ENCODE results near the gene SUPT20HL2.
"Not testable (repeated sequence)": the region's sequence is repeated elsewhere in the genome, so short reads cannot be mapped to it uniquely, and the experiment has no call there.

Gene SUPT20HL2

DNA sequence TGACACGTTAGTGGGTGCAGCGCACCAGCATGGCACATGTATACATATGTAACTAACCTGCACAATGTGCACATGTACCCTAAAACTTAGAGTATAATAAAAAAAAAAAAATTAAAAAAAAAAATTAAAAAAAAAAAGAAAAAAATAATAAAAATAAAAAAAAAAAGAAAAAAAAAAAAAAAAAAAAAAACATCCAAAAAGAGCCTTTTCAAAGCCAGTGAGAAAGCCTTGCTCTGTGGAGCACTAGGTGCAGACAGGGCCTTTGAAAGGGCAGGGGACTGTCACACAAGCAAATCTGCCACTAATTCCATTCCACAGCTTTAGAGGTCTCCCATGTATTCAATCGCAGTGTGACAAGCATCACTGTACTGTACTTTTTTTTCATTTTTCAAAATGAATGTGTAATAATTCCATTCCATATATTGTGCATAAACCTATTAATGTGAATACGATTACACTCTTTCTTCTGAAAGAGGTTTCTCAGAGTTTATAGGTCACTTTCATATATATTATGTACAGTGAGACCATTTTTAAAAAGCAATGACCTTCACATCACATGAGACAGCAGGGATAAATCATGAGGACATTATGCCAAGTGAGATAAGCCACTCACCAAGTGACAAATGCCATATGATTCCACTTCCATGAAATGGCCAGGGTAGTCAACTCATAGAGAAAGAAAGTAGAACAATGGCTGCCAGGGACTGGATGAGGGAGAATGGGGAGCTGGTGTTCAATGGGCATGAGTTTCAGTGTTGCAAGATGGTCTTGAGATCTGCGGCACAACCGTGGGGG, 4.1 kb downstream of the SUPT20HL2 start:
- not testable (repeated sequence) for DNase-seq (ENCODE audit: low read depth)

DNA sequence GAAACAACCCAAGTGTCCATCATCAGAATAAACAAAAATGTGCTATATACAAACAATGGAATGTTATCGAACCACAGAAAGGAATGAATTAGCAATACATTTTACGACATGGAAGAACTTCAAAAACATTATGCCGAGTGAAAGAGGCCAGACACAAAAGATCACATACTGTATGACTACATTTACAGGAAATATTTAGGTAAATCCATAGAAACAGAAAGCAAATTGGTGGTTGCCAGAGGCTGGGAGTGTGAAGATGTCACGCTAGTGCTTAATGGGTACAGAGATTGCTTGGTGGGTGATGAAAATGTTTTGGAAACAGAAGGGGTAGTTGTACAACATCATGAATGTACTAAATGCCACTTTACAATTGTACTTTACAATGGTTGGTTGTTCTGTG, 5.1 kb downstream of the SUPT20HL2 start:
- DNase-seq (ENCODE audit: low read depth) = not testable (repeated sequence)

GRCh38 chrX:24306440-24306839, 7.4 kb downstream of the SUPT20HL2 start:
- no peak for DNase-seq (ENCODE audit: low read depth)

GRCh38 chrX:24305905-24306304, 8.0 kb downstream of the SUPT20HL2 start:
- no peak for DNase-seq (ENCODE audit: low read depth)

DNA sequence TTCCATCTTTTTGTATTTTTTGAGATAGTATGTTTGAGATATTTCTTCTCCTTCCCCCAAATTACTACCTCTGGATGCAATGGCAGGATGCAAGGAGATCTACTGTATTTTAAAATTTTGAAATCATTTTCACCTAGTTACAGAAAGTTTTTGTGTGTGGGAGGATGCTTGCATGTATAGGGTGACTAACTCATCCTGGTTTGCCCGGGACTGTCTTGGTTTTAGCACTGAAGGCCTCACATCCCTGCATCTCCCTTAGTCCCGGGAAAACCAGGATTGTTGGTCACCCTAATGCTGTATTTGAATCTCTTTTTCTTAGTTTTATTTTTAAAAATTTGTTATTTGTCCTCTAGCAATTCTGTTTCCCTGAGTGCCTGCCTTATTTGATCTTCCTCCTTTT, 12.1 kb downstream of the SUPT20HL2 start:
- no peak for DNase-seq (ENCODE audit: low read depth)

DNA sequence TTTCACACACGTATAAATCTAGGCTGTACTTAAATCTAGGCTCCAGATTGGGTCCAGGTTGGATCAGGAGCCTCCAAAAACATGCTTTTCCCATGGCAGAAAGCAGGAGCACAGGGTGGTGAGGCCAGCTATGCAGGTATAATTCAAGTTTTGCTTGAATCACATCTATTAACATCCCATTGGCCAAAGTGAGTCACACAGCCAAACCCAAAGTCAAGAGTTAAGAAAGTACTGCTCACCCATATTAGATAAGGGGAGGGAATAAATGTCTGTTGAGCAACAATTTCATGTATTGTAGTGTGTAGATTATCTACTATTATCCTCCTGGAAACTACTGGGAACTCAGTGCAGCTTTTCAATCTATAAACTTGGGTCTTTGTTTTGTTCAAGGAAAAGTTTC, 12.8 kb downstream of the SUPT20HL2 start:
- DNase-seq (ENCODE audit: low read depth) = no peak

DNA sequence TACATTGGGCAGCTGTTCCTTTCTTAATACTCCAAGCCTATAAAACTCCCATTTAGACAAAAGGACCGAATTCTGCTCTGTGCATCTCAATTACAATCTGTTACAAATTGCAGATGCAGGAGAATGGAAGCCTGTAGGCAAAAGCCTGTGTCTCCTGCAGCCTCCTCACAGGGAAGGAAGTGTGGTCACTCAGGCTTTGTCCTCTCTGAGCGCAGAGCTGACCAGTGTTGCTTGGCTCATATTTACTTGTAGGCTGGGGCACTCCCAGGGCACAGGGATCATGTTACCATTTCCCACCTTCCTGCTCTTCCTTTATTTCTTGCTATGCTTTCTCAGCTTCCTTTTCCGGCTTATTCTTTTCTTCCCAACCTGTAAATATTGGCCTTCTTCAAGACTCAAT, 15.7 kb downstream of the SUPT20HL2 start:
- DNase-seq (ENCODE audit: low read depth) = no peak

- DNase-seq (ENCODE audit: low read depth) = no peak
Measured at GRCh38 chrX:24294619-24295018, 19.2 kb downstream of the SUPT20HL2 start.

DNA sequence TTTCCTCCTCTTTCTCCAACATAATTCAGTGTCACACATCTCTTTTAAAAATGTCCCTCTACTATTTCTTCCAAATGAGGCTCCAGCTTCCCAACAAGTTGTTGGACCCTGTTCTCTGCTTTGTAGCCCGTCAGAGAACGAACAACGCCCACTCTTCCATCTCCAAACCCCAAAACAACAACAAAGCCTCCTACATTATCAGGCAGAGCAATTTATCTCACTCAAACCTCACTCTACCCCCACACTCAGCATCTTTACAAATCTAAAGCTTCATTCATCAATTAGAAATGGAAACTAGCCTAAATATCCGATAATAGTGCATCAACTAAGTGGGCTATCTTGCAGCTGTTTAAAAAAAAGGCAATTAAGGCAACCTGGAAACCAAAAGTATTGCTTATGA, 20.5 kb downstream of the SUPT20HL2 start:
- DNase-seq (ENCODE audit: low read depth) = no peak

DNA sequence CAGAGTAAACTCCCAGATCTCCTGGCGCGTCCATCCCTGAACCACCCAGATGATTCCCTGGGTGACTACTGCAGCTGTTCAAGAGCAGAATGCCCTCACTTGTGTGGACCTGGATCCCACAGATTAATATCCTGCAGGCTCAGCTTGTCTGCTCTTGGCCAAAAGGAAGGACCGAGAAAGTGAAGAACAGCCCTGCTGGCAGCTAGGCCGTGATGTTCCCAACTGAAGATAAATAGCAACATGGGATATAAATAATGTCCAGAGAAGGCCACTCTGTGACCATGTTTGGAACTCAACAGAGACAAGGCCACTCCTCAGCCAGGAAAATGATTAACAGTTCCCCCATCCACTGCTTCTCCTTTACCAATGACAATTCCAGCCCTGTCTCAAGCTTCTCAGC, 21.5 kb downstream of the SUPT20HL2 start:
- DNase-seq (ENCODE audit: low read depth) = no peak

GRCh38 chrX:24285082-24285481, 28.8 kb downstream of the SUPT20HL2 start:
- DNase-seq (ENCODE audit: low read depth) = no peak

DNA sequence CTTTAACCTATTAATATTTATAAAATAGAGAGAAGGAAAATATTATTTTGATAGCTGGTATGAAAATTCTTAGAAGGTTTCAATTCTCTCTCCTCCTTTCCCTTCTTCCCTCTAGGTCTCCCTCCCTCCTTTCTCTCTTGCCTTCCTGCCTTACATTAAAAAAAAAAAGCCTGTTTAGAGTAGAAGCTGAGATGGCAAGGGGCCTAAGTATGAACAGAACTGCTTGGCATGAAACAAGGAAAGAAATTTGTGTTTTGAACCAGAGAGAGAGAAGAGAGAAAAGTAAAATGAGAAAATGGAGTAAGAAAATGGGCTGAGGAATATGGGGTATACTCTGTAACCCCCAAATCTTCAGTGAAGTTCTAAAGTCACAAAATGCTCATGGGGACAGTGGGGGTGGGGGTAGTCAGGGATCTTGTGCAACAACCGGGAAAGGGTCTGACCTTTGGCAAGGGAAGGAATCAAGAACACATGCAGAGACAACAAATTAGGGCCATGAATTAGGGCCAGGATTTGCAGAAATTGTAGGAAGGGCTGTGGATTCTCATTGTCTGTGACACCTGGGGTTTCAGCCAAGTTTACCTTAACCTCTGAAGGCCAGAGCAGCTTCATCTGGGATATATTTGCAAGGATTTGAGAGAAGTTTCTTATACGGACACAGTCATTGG, 30.6 kb downstream of the SUPT20HL2 start:
- no peak for DNase-seq (ENCODE audit: low read depth)

- DNase-seq (ENCODE audit: low read depth) = no peak
Measured at GRCh38 chrX:24282381-24283126, 31.3 kb downstream of the SUPT20HL2 start.

DNA sequence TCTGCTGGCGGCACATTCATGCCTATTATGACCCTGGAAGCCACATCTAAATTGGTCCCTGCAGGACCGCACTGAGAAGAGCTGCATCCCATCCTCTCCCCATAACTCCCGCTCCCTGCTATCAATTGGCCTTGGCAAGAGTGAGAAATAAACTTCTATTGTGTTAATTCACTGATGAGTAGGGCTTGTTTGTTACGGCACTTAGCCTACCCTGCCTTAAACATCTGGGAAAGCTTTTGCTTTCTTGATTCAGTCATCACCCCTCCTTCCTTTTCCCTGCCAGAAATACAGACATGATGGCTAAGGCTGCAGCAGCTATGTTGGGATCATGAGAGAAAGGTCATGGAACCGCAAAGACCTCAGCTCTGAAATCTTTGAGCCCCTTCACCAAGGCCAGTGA, 36.5 kb downstream of the SUPT20HL2 start:
- no peak for DNase-seq (ENCODE audit: low read depth)

DNA sequence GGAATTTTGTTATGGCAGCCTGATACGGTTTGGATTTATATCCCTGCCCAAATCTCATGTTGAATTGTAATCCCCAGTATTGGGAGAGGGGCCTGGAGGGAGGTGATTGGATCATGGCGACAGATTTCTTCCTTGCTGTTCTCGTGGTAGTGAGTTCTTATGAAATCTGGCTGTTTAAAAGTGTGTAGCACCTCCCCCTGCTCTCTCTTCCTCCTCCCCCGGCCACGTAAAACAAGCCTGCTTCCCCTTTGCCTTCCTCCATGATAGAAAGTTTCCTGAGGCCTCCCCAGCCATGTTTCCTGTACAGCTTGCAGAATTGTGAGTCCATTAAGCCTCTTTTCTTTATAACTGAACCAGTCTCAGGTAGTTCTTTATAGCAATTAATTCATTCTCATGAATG, 37.9 kb downstream of the SUPT20HL2 start:
- DNase-seq (ENCODE audit: low read depth) = no peak

- no peak for DNase-seq (ENCODE audit: low read depth)
Measured at GRCh38 chrX:24271262-24271661, 42.6 kb downstream of the SUPT20HL2 start.

DNA sequence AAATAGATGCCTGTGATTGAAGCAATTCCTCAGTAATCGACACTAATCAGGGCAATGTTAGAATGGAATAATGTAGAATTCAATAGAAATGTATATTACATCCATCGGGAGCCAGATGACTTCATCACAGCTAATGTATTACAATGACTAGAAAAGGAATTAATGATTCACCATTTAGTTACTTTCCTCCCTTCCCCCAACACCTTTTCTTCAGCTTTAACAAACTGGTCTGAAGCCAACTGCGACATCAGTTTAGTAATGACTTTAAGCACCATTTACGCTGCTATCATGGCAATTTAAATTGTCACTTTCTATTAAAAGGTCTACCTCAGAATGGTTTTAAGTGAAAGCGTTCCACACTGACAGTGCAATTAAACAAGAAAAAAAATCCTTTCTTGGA, 45.1 kb downstream of the SUPT20HL2 start:
- DNase-seq (ENCODE audit: low read depth) = no peak

DNA sequence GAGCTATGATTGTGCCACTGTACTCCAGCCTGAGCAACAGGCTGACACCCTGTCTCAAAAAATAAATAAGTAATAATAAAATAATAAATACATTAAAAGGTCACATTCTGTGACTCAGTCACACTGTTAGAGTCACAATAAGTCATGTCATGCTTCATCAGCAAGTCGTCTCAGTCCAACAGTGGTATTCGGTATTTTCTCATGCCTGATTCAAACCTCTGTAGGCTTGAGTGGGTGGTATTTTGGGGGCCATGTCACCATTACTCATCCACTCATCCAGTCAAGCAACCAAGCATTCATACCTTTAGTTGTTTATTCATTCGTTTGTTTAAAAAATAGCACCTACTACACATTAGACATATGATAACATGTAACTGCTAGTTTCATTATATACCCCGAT, 46.9 kb downstream of the SUPT20HL2 start:
- no peak for DNase-seq (ENCODE audit: low read depth)

GRCh38 chrX:24264383-24264782, 49.5 kb downstream of the SUPT20HL2 start:
- no peak for DNase-seq (ENCODE audit: low read depth)

- no peak for DNase-seq (ENCODE audit: low read depth)
Measured at GRCh38 chrX:24262309-24262708, 51.6 kb downstream of the SUPT20HL2 start.

Measured in stimulated activated CD8-positive, alpha-beta memory T cell treated with anti-CD3 and anti-CD28 coated beads, Interleukin-12 subunit alpha, Interleukin-12 subunit beta, amount 100 ng/mL, for 4 hours (primary cell).